Naive thymus-derived CD4-positive, alpha-beta T cell (primary cell): ENCODE data around the gene FARP1. TPM values are rescaled to one million over a fixed set of nuclear protein-coding genes. Genes with fewer than 3 reads are reported as not detected.

ENCODE experiments used
- ATAC-seq: fragments of 150-1000 bp; cut with Tn5 transposase; 2 replicates; pipeline ENCODE4 v1.10.0; 2021; ENCODE audit warnings: mild to moderate bottlenecking, moderate library complexity
- CTCF ChIA-PET: fragments of 350-600 bp; sonication (Branson Sonifier 250); formaldehyde crosslinking; loops from one replicate; lab custom pipeline; 2021; ENCODE audit warnings: antibody characterized with exemption; lab: Charles Lee
- POLR2A ChIA-PET: fragments of 350-600 bp; sonication (Branson Sonifier 250); formaldehyde crosslinking; loops from one replicate; lab custom pipeline; 2021; ENCODE audit warnings: antibody characterized with exemption, inconsistent platforms; lab: Charles Lee
- DNase-seq, 9 donors: peaks; one replicate each; pipeline versions ENCODE4 v3.0.0 to v3.0.0-alpha.2; 2020 to 2022; ENCODE audit warnings: mixed read lengths in 1 of 9
- H3K27ac ChIP-seq: one replicate; pipeline ENCODE4 v1.7.0; 2013; ENCODE audit warnings: mild to moderate bottlenecking, low read depth, low read length, moderate library complexity
- H3K27me3 ChIP-seq, 2 donors: one replicate each; pipeline ENCODE4 v1.7.0; 2013; ENCODE audit warnings: low read length in 2 of 2, mild to moderate bottlenecking in 2 of 2, moderate library complexity in 2 of 2; ENCODE audit not compliant: control insufficient read depth in 2 of 2, insufficient read depth in 2 of 2
- H3K36me3 ChIP-seq, 3 experiments: 1 replicate in 2 of 3; 2 replicates in 1 of 3; pipeline ENCODE4 v1.7.0; 2013; ENCODE audit warnings: low read length in 3 of 3, mild to moderate bottlenecking in 3 of 3, moderate library complexity in 1 of 3; ENCODE audit not compliant: insufficient read depth in 3 of 3, control insufficient read depth in 2 of 3
- H3K4me1 ChIP-seq, 2 donors: one replicate each; pipeline ENCODE4 v1.7.0; 2013; ENCODE audit warnings: low read length in 2 of 2, mild to moderate bottlenecking in 2 of 2, moderate library complexity in 1 of 2; ENCODE audit not compliant: control insufficient read depth in 2 of 2, insufficient read depth in 2 of 2
- H3K4me3 ChIP-seq: 2 replicates; pipeline ENCODE4 v1.7.0; 2013; ENCODE audit warnings: mild to moderate bottlenecking, low read length
- H3K9me3 ChIP-seq, 3 experiments: 1 replicate in 2 of 3; 2 replicates in 1 of 3; pipeline ENCODE4 v1.7.0; 2013; ENCODE audit warnings: low read length in 3 of 3; ENCODE audit not compliant: control insufficient read depth in 2 of 3
- H3K27ac Mint-ChIP-seq, 9 donors: one replicate each; pipeline ENCODE4 v1.8.0; 2020 to 2022; ENCODE audit warnings: mixed read lengths in 9 of 9, mild to moderate bottlenecking in 8 of 9, moderate library complexity in 5 of 9, inconsistent platforms in 2 of 9
- H3K27me3 Mint-ChIP-seq, 5 donors: one replicate each; pipeline ENCODE4 v1.8.0; 2021 to 2022; ENCODE audit warnings: mixed read lengths in 5 of 5, mild to moderate bottlenecking in 1 of 5
- H3K36me3 Mint-ChIP-seq, 5 donors: one replicate each; pipeline ENCODE4 v1.8.0; 2020 to 2022; ENCODE audit warnings: mixed read lengths in 5 of 5, mild to moderate bottlenecking in 3 of 5, inconsistent platforms in 1 of 5
- H3K4me1 Mint-ChIP-seq, 7 donors: one replicate each; pipeline ENCODE4 v1.8.0; 2020 to 2022; ENCODE audit warnings: mixed read lengths in 7 of 7, mild to moderate bottlenecking in 3 of 7, inconsistent platforms in 1 of 7
- H3K4me3 Mint-ChIP-seq, 10 donors: one replicate each; pipeline ENCODE4 v1.8.0; 2020 to 2022; ENCODE audit warnings: mild to moderate bottlenecking in 10 of 10, mixed read lengths in 10 of 10, moderate library complexity in 6 of 10, inconsistent platforms in 2 of 10
- H3K9me3 Mint-ChIP-seq, 11 donors: one replicate each; pipeline ENCODE4 v1.8.0; 2020 to 2022; ENCODE audit warnings: mixed read lengths in 11 of 11, mild to moderate bottlenecking in 4 of 11, inconsistent platforms in 1 of 11, moderate library complexity in 1 of 11
- intact Hi-C, 2 donors: fragments of 100-400 bp; cut with micrococcal nuclease; formaldehyde crosslinking; loops; one replicate each; pipeline ENCODE4 v1.15.1; 2023
- polyA plus RNA-seq, 2 donors: library from polyadenylated mRNA; unstranded; fragments of 300-500 nt; fragmentation: Illumina TruSeq; gene quantifications; one replicate each; pipeline ENCODE4 v1.2.3, GENCODE V29; 2021
- total RNA-seq, 6 experiments: library from RNA in 5 of 6; stranded (reverse) in 5 of 6; gene quantifications; 1 replicate in 5 of 6; 2 replicates in 1 of 6; pipeline ENCODE4 v1.2.3 and lab custom pipeline; 2021 to 2026

Gene FARP1
- total and polyA plus RNA-seq, 7 experiments from 2014 or later, result 0.19 to 1.1 (median 0.60) TPM

DNA sequence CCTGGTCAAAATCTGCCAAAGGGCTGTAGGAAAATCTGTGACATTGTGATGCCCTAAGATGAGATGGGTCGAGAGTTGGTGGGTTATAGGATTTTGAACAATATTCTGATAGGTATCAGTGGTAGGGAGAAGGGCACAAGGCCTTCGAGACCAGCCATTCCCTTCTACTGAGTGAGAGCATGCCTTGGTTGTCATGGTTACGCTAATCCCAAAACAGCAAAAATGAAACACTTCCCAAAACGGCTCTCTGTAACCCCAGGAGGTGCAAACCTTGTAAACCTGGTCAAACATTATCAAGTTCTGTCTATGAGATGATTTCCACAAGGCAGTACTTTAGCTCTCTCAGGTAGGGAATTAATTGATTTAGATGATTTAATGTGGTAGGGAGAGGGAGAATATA lies 192.8 kb downstream of the FARP1 start:
- Histone ChIP-seq H3K4me3 (no peak overlapping the region), H3K27me3 (no peaks in the 10 kb centered on the region), H3K36me3 (no peaks in the 10 kb centered on the region), H3K4me1 (no peaks in the 10 kb centered on the region), H3K27ac (no peak overlapping the region), H3K9me3 (no peaks in the 10 kb centered on the region)
- ATAC-seq, result no peak
- Mint-ChIP-seq H3K27ac (no peak overlapping the region), H3K4me1 (peaks cover 0 to 2% (median 0%) of the 10 kb centered on the region in 7 donors), H3K36me3 (peaks cover 0 to 5% (median 3%) of the 10 kb centered on the region in 5 donors), H3K9me3 (peaks cover 0 to 15% (median 3%) of the 10 kb centered on the region in 11 donors), H3K27me3 (peaks cover 5 to 51% (median 31%) of the 10 kb centered on the region in 5 donors), H3K4me3 (no peak overlapping the region)
- POLR2A ChIA-PET, result no interaction called here
- intact Hi-C loops, result no loop called here
- CTCF ChIA-PET, result no interaction called here
- no peak for DNase-seq

DNA sequence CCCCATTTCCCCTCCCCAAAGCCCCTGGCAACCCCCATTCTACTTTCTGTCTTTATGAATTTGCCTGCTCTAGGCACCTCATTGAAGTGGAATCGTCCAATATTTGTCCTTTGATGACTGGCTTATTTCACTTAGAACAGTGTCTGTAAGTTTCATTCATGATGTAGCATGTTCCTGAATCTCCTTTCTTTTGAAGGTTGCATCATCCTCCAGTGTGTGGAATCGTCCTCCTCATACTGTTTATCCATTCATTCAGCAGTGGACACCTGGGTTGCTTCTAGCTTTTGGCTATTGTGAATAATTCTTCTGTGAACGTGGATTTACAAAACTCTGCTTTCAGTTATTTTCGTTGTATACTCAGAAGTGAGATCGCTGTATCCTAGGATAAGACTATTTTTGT lies 195.4 kb downstream of the FARP1 start:
- intact Hi-C loops, result no loop called here
- no peak overlapping the region for H3K4me3 Mint-ChIP-seq
- H3K4me3 ChIP-seq, result no peak overlapping the region
- no peaks in the 10 kb centered on the region for H3K27me3 ChIP-seq
- no peaks in the 10 kb centered on the region for H3K4me1 ChIP-seq
- H3K27ac Mint-ChIP-seq, result no peak overlapping the region
- H3K36me3 Mint-ChIP-seq, result peaks cover 0 to 5% (median 3%) of the 10 kb centered on the region in 5 donors
- no peak overlapping the region for H3K27ac ChIP-seq
- H3K4me1 Mint-ChIP-seq, result peaks cover 0 to 2% (median 0%) of the 10 kb centered on the region in 7 donors
- H3K9me3 Mint-ChIP-seq, result peaks cover 0 to 15% (median 3%) of the 10 kb centered on the region in 11 donors
- H3K27me3 Mint-ChIP-seq, result peaks cover 2 to 42% (median 37%) of the 10 kb centered on the region in 5 donors
- DNase-seq (no peak), ATAC-seq (no peak)
- CTCF ChIA-PET, result no interaction called here
- POLR2A ChIA-PET, result no interaction called here
- H3K36me3 ChIP-seq, result no peaks in the 10 kb centered on the region
- no peaks in the 10 kb centered on the region for H3K9me3 ChIP-seq

DNA sequence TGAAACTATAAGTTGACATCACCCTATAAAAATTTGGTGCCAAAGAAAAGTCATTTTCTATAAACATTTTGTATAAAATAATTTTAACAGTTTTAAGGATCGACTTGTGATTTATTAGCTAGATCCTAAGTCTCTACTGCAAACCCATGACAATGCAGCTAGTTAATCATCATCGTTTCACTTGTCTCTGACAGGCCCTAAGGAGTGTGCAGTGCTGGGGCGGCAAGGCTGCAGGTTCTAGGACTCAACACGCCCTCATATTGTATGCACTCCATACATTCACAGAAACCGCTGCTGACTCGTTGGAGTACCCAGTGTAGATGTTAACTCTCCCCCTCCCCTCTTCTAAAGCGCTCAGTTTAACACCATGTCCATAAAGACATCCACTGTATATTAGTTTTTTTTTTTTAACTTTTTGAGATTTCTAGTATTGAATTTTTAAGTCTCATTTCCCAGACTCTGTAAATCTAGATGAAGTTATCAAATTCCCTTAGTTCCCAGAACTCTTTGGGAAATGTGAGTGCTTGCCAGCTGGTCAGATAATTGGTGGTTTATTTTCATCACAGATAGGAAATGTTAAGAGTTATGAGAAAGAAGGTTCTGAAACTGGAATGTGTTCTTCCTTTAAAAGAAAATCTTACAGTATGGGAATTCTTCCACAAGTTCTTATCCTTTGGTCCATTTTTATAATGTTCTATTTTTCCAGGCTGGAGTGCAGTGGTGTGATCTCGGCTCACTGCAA lies 197.0 kb downstream of the FARP1 start:
- POLR2A ChIA-PET, result no interaction called here
- intact Hi-C loops, result no loop called here

DNA sequence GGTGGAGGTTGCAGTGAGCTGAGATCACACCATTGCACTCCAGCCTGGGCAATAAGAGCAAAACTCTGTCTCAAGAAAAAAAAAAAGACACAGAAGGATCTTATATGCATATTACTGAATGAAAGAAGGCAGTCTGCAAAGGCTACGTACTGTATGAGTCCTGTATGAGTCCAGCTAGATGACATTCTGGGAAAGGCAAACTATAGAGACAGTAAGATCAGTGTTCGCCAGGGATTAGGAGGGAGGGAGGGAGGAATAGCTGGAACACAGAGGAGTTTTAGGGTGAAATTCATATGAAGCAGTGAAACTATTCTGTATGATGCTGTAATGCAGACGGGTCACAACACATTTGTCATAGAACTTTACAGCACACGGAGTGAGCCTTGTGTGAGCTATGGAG lies 200.1 kb downstream of the FARP1 start:
- no peaks in the 10 kb centered on the region for H3K4me1 ChIP-seq
- H3K36me3 Mint-ChIP-seq, result no peaks in the 10 kb centered on the region
- CTCF ChIA-PET, result no interaction called here
- no peak overlapping the region for H3K4me3 Mint-ChIP-seq
- H3K27me3 Mint-ChIP-seq, result peaks cover 4 to 31% (median 11%) of the 10 kb centered on the region in 5 donors
- POLR2A ChIA-PET, result no interaction called here
- no peak overlapping the region for H3K27ac ChIP-seq
- no peak for DNase-seq
- H3K27me3 ChIP-seq, result no peaks in the 10 kb centered on the region
- H3K36me3 ChIP-seq, result no peaks in the 10 kb centered on the region
- no peak overlapping the region for H3K27ac Mint-ChIP-seq
- intact Hi-C loops, result no loop called here
- H3K9me3 Mint-ChIP-seq, result no peaks in the 10 kb centered on the region
- H3K4me3 ChIP-seq, result no peak overlapping the region
- no peaks in the 10 kb centered on the region for H3K4me1 Mint-ChIP-seq
- no peaks in the 10 kb centered on the region for H3K9me3 ChIP-seq
- ATAC-seq, result no peak

More for the DNA sequence above, 197.0 kb downstream of the FARP1 start:
- no peaks in the 10 kb centered on the region for H3K36me3 ChIP-seq
- Mint-ChIP-seq H3K4me3 (no peak overlapping the region), H3K27me3 (peaks cover 3 to 31% (median 22%) of the 10 kb centered on the region in 5 donors), H3K36me3 (peaks cover 0 to 5% (median 3%) of the 10 kb centered on the region in 5 donors), H3K9me3 (peaks cover 0 to 10% (median 3%) of the 10 kb centered on the region in 11 donors), H3K27ac (no peak overlapping the region), H3K4me1 (no peaks in the 10 kb centered on the region)
- H3K4me3 ChIP-seq, result no peak overlapping the region
- no peaks in the 10 kb centered on the region for H3K9me3 ChIP-seq
- H3K27ac ChIP-seq, result no peak overlapping the region
- H3K4me1 ChIP-seq, result no peaks in the 10 kb centered on the region
- H3K27me3 ChIP-seq, result no peaks in the 10 kb centered on the region
- no peak for DNase-seq
- no peak for ATAC-seq
- CTCF ChIA-PET, result no interaction called here

DNA sequence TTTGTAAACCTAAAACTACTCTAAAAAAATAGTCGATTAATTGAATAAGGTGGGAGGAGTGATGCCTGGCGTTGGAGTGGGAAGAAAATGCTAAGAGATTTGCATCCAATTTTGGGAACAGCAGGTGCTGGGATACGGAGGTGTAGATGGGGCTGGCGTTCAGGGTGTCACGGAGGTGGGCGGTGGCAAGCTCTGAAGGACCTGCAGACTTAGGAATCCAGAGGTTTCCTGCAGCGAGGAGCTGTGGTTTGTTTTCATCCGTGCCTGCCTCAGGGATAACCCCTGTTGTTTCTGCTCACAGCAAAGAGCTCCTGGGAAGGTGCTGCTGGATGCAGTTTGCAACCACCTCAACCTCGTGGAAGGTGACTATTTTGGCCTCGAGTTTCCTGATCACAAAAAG lies 200.6 kb downstream of the FARP1 start:
- Histone ChIP-seq H3K9me3 (no peaks in the 10 kb centered on the region), H3K27me3 (no peaks in the 10 kb centered on the region), H3K27ac (no peak overlapping the region), H3K4me3 (no peak overlapping the region), H3K36me3 (no peaks in the 10 kb centered on the region), H3K4me1 (no peaks in the 10 kb centered on the region)
- H3K36me3 Mint-ChIP-seq, result no peaks in the 10 kb centered on the region
- H3K4me1 Mint-ChIP-seq, result no peaks in the 10 kb centered on the region
- DNase-seq (no peak), ATAC-seq (no peak)
- peaks cover 4 to 28% (median 9%) of the 10 kb centered on the region in 5 donors for H3K27me3 Mint-ChIP-seq
- intact Hi-C loops, result no loop called here
- CTCF ChIA-PET, result no interaction called here
- H3K9me3 Mint-ChIP-seq, result no peaks in the 10 kb centered on the region
- POLR2A ChIA-PET, result no interaction called here
- H3K4me3 Mint-ChIP-seq, result no peak overlapping the region
- H3K27ac Mint-ChIP-seq, result no peak overlapping the region

DNA sequence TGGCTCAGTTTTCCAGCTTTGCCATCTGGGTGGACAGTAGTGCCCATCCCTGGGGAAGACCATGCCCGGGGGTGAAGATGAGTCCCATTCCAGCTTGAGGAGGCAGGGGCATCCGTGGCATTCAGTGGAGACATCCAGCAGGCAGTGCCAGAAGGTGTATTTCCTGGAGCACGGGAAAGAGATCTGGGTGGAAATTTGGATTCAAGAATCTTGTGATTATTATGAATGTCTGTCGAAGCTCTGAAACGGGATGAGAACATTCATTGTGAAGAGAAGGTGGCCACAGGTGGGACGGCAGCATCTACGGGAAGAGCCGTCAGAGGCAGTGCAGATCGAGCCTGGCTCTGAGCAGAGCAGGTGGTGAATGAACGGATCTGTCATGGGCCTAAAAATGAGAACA lies 201.5 kb downstream of the FARP1 start:
- Histone ChIP-seq H3K27me3 (no peaks in the 10 kb centered on the region), H3K9me3 (no peaks in the 10 kb centered on the region), H3K4me1 (no peaks in the 10 kb centered on the region), H3K36me3 (no peaks in the 10 kb centered on the region), H3K4me3 (no peak overlapping the region), H3K27ac (no peak overlapping the region)
- CTCF ChIA-PET, result no interaction called here
- ATAC-seq (no peak), DNase-seq (no peak)
- Mint-ChIP-seq H3K27me3 (peaks cover 0 to 19% (median 8%) of the 10 kb centered on the region in 5 donors), H3K4me1 (no peaks in the 10 kb centered on the region), H3K27ac (no peak overlapping the region), H3K36me3 (no peaks in the 10 kb centered on the region), H3K9me3 (no peaks in the 10 kb centered on the region), H3K4me3 (no peak overlapping the region)
- intact Hi-C loops, result no loop called here
- POLR2A ChIA-PET, result no interaction called here
